ENCODE results near the gene TRIM17. TPM values are rescaled to one million over a fixed set of nuclear protein-coding genes. Genes with fewer than 3 reads are reported as not detected.
"Not testable (repeated sequence)": the region's sequence is repeated elsewhere in the genome, so short reads cannot be mapped to it uniquely, and the experiment has no call there.

TRIM17 gene
- total RNA-seq, 2 donors from 2014 or later, result 1.6 to 6.2 TPM

DNA sequence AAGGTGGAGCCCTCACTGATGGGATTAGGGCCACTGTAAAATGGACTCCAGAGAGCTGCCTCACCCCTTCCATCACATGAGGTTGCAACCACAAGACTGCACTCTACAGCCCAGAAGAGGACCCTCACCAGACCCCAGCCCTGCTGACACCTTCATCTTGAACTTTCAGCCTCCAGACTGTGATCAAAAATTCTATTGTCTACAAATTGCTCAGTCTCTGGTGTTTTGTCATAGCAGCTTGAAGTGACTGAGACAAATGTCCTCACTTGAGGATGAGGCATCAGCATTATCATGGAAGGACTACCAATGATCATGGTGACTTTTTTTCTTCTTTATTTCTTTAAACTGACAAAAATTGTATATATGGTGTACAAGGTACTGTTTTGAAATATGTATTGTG, 26.7 kb upstream of the TRIM17 start:
- Mint-ChIP-seq H3K27ac (no peak overlapping the region), H3K4me1 (ENCODE audit: low read depth) (peaks cover 15% of the 10 kb centered on the region), H3K27me3 (ENCODE audit: low read depth) (peaks cover 53% of the 10 kb centered on the region), H3K36me3 (ENCODE audit: insufficient read depth in 2 of 2) (peaks cover 0 to 2% of the 10 kb centered on the region in 2 donors), H3K4me3 (no peak overlapping the region), H3K9me3 (no peaks in the 10 kb centered on the region)
- ATAC-seq (replicated peaks in 1 of 2) (no peak), DNase-seq (no peak)

DNA sequence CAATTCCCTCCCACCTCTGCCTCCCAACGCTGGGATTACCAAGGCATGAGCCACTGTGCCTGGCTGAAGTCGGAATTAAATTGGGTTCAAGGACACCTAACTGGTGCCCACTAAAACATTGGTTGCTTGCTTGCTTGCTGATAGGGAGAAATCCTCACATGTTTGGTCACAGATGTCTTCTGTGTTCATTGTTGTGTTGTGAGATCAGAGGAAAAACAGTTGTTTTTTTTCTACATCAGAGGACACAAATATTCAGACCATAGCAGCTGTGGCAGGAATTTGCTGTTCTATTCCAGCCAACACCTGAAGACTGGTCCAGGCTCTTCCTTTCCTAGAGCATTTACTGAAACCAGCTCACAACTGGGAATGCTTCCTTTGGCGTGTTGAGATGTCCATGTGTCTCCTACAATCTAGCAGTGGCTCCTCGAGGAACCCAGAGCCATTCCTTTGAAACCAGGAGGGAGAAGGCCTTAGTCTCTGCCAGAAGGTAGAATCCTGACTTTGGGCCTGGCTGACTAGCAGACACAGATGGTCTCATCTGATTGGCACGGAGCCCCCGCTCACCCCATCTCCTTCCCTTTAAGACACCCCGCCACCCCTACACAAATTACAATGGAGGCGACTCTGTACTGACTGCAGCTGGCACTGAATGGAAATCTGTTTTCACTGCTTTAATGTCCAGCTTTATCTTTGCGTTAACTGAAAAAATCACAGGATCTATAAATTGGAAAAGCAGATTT, 24.3 kb upstream of the TRIM17 start:
- ATAC-seq (replicated peaks in 1 of 2) (no peak), DNase-seq (no peak)
- H3K36me3 Mint-ChIP-seq (ENCODE audit: insufficient read depth in 2 of 2), result peaks cover 0 to 2% of the 10 kb centered on the region in 2 donors
- no peaks in the 10 kb centered on the region for H3K9me3 Mint-ChIP-seq
- H3K27ac Mint-ChIP-seq, result no peak overlapping the region
- H3K4me1 Mint-ChIP-seq (ENCODE audit: low read depth), result peaks cover 11% of the 10 kb centered on the region
- peaks cover 47% of the 10 kb centered on the region for H3K27me3 Mint-ChIP-seq (ENCODE audit: low read depth)
- H3K4me3 Mint-ChIP-seq, result no peak overlapping the region

DNA sequence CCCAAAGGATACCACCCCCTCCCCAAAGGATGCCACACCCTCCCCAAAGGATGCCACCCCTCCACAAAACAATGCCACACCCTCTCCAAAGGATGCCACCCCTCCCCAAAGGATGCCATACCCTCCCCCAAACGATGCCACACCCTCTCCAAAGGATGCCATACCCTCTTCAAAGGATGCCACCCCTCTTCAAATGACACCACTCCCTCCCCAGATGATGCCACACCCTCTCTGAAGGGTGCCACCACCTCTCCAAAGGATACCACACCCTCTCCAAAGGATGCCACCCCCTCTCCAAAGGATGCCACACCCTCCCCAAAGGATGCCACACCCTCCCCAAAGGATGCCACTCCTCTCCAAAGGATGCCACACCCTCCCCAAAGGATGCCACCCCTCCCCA, 21.6 kb upstream of the TRIM17 start:
- DNase-seq, result no peak
- no peaks in the 10 kb centered on the region for H3K4me1 Mint-ChIP-seq (ENCODE audit: low read depth)
- H3K4me3 Mint-ChIP-seq, result no peak overlapping the region
- no peaks in the 10 kb centered on the region for H3K9me3 Mint-ChIP-seq
- ATAC-seq (replicated peaks in 1 of 2), result no peak
- no peak overlapping the region for H3K27ac Mint-ChIP-seq
- peaks cover 45% of the 10 kb centered on the region for H3K27me3 Mint-ChIP-seq (ENCODE audit: low read depth)
- H3K36me3 Mint-ChIP-seq (ENCODE audit: insufficient read depth in 2 of 2), result no peaks in the 10 kb centered on the region

DNA sequence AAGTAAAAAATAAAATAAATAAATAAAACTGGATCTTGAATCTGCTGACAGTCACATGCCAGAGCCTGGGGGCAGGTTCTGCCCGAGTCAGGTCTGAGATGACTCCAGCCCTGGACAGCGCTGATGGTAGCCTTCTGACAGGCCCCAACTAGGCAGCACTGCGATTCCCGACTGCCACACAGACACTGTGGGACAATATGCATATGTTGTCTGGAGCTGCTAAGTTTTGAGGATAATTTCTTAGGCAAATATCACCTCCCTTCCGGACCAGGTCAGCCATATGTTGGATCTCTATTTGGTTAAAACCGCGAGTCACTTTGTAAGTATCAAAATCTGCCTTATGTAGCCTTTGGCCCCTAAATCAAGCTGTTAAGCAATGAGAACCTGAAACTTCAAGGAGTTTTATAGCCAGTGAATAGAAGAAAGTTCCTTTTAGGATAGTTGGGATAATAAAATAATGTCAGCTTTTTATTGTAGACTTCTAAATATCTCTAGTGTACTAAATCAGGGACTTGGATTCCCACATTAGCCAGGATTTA, 20.8 kb upstream of the TRIM17 start:
- H3K36me3 Mint-ChIP-seq (ENCODE audit: insufficient read depth in 2 of 2), result no peaks in the 10 kb centered on the region
- no peak overlapping the region for H3K4me3 Mint-ChIP-seq
- no peaks in the 10 kb centered on the region for H3K4me1 Mint-ChIP-seq (ENCODE audit: low read depth)
- ATAC-seq (replicated peaks in 1 of 2), result no peak
- H3K9me3 Mint-ChIP-seq, result no peaks in the 10 kb centered on the region
- no peak for DNase-seq
- H3K27ac Mint-ChIP-seq, result no peak overlapping the region
- peaks cover 40% of the 10 kb centered on the region for H3K27me3 Mint-ChIP-seq (ENCODE audit: low read depth)

DNA sequence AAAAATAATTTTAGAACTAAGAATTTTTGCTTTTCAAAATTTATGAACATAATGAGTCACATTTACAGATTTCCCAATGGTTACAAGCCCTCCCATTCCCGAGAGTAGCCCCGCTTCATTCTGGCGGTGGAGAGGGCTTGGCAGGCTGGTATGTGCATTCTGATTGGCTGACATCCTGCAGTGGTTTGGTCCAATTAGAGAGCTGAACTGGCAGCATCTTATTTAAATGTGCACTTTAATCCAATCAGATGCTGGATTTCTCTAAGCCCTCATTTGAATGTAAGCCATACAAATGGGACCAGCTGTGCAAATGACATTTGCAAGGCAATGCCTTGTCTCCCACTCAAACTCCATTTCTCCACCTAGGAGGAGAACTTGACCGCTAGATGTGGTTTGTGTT, 18.0 kb upstream of the TRIM17 start:
- Mint-ChIP-seq H3K36me3 (ENCODE audit: insufficient read depth in 2 of 2) (no peaks in the 10 kb centered on the region), H3K4me3 (no peak overlapping the region), H3K4me1 (ENCODE audit: low read depth) (no peaks in the 10 kb centered on the region), H3K9me3 (no peaks in the 10 kb centered on the region), H3K27me3 (ENCODE audit: low read depth) (peaks cover 44% of the 10 kb centered on the region), H3K27ac (no peak overlapping the region)
- ATAC-seq (replicated peaks in 1 of 2), result no peak
- DNase-seq, result no peak

DNA sequence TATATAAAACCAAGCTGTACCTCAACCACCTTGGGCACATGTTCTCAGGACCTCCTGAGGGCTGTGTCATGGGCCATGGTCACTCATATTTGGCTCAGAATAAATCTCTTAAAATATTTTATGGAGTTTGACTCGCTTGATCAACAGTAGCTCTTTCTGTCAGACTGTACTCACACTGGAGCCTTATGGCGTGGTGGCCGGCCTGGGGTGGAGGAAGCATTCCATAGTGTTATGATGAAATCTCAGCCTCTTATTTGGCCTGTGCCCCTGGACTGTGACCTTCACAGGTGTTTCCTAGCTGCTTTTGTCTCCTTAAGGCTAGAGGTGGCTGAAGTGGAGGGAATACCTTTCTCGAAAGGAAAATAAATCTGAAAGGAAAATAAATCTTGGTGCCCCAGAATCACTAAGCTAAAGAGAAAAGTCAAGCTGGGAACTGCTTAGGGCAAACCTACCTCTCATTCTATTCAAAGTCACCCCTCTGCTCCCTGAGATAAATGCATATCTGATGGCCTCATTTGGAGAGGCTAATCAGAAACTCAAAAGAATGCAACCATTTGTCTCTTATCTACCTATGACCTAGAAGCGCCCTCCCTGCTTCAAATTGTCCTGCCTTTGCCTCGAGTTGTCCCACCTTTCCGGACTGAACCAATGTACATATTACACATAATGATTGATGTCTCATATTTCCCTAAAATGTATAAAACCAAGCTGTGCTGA, 16.8 kb upstream of the TRIM17 start:
- peaks cover 47% of the 10 kb centered on the region for H3K27me3 Mint-ChIP-seq (ENCODE audit: low read depth)
- H3K9me3 Mint-ChIP-seq; H3K36me3 Mint-ChIP-seq (ENCODE audit: insufficient read depth in 2 of 2); DNase-seq; H3K27ac Mint-ChIP-seq; H3K4me1 Mint-ChIP-seq (ENCODE audit: low read depth); H3K4me3 Mint-ChIP-seq; ATAC-seq (replicated peaks in 1 of 2): not testable (repeated sequence)

DNA sequence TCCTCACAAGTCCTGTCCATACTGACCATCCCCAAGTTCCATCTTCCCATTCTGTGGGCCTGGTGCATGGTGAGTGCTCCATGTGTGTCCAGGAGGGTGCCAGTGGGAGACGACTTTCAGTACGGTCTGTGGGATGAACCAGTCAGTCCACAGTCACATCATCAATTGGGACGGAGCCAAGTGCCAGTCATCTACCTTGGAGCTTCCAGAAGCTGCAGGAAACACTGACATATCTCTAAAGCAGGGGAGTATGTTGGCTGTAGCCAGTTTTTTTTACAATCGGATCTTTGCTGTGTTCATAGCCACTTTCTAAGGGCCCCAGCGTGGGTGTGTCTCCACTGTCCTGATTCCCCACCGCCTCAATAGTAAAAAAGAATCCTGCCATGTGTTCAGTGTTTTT, 13.6 kb upstream of the TRIM17 start:
- ATAC-seq (replicated peaks in 1 of 2) (no peak), DNase-seq (no peak)
- Mint-ChIP-seq H3K27ac (no peak overlapping the region), H3K9me3 (no peaks in the 10 kb centered on the region), H3K36me3 (ENCODE audit: insufficient read depth in 2 of 2) (no peaks in the 10 kb centered on the region), H3K4me1 (ENCODE audit: low read depth) (no peaks in the 10 kb centered on the region), H3K4me3 (no peak overlapping the region), H3K27me3 (ENCODE audit: low read depth) (peaks cover 47% of the 10 kb centered on the region)

DNA sequence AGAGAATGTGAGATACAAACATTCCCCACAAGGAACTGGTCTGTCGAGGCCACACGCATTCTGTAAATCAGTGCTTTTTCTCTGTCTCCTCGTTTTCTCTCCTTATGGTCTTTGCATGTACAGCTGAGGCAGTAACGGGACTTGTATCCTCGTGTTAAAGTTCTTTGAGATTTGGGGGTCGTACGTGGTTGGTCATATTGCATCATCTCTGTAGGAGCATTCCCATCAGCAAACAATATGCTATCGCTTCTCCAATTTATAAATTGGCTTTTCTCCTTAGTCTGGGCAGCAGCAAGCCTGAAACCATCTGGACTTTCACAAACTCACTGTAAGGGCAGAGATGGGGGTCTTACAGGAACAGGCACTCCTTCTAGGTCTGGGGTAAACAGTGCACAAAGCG, 13.0 kb upstream of the TRIM17 start:
- Mint-ChIP-seq H3K27ac (no peak overlapping the region), H3K27me3 (ENCODE audit: low read depth) (peaks cover 42% of the 10 kb centered on the region), H3K36me3 (ENCODE audit: insufficient read depth in 2 of 2) (no peaks in the 10 kb centered on the region), H3K4me1 (ENCODE audit: low read depth) (no peaks in the 10 kb centered on the region), H3K4me3 (no peak overlapping the region), H3K9me3 (no peaks in the 10 kb centered on the region)
- DNase-seq (no peak), ATAC-seq (replicated peaks in 1 of 2) (no peak)

DNA sequence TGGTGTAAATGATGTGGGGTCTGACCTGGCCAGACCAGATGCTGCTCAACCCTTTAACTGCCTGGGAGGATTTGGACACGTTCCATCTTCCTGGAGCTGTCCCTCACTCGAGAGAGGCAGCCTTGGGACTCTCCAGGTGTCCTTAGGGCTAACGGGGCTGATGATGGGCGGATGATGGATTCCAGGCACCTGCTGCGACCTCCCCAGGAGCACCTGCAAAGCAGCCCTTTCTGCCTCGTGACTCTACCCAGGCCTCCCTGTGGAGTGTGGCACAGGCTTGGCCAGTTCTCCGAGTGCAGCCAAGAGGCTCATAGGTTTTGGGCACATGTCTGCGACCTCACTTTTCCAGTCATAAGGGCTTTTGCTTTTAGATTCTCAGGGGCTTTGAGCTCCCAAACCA, 12.3 kb upstream of the TRIM17 start:
- Mint-ChIP-seq H3K4me3 (no peak overlapping the region), H3K27ac (no peak overlapping the region), H3K9me3 (no peaks in the 10 kb centered on the region), H3K27me3 (ENCODE audit: low read depth) (peaks cover 38% of the 10 kb centered on the region), H3K4me1 (ENCODE audit: low read depth) (no peaks in the 10 kb centered on the region), H3K36me3 (ENCODE audit: insufficient read depth in 2 of 2) (no peaks in the 10 kb centered on the region)
- ATAC-seq (replicated peaks in 1 of 2), result no peak
- no peak for DNase-seq

DNA sequence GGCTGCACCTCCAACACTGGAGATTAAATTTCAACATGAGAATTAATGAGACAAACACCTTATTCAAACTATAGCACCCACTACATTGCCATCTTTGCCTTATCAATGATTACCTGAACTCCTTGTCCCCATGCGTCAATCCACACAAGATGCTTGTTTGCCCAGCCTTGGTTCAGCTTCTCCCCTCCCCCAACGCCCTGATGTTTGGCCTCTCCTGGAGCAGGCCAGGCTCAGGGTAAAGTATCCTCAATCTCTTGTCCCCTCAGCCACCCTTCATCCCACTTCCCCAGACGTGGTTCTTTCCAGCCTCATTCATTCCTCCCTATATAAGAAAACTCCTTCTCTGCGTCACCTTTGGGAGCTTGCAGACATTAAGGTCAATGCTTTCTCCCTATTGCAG, 11.8 kb upstream of the TRIM17 start:
- H3K27ac Mint-ChIP-seq, result no peak overlapping the region
- H3K4me1 Mint-ChIP-seq (ENCODE audit: low read depth), result no peaks in the 10 kb centered on the region
- no peaks in the 10 kb centered on the region for H3K9me3 Mint-ChIP-seq
- DNase-seq (no peak), ATAC-seq (replicated peaks in 1 of 2) (no peak)
- no peaks in the 10 kb centered on the region for H3K36me3 Mint-ChIP-seq (ENCODE audit: insufficient read depth in 2 of 2)
- peaks cover 32% of the 10 kb centered on the region for H3K27me3 Mint-ChIP-seq (ENCODE audit: low read depth)
- no peak overlapping the region for H3K4me3 Mint-ChIP-seq

DNA sequence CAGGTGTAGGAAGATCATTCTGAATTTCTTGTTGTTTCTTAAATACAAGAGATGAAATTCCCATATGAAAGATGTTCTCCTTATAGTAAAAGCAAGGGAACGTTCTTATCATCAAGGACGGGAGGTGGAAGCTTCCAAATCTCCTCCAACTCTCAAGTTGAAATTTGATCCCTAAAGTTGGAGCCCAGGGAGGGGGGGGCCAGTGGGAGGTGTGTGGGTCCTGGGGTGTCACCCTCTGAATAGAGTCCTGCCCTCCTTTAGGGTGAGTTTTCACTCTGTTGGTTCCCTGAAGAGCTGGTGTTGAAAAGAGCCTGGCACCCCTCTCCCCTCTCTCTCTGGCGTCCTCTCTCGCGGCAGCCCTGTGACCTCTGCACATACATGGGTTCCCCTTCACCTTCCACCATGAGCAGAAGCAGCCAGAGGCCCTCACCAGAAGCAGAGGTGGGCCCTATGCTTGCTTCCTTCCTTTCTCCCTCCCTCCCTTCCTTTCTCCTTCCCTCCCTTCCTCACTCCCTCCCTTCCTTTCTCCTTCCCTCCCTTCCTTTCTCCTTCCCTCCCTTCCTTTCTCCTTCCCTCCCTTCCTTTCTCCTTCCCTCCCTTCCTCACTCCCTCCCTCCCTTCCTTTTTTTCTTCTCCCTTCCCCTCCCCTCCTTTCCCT, 10.0 kb upstream of the TRIM17 start:
- DNase-seq (no peak), ATAC-seq (replicated peaks in 1 of 2) (no peak)
- H3K27ac Mint-ChIP-seq, result no peak overlapping the region
- no peaks in the 10 kb centered on the region for H3K9me3 Mint-ChIP-seq
- peaks cover 32% of the 10 kb centered on the region for H3K27me3 Mint-ChIP-seq (ENCODE audit: low read depth)
- no peaks in the 10 kb centered on the region for H3K36me3 Mint-ChIP-seq (ENCODE audit: insufficient read depth in 2 of 2)
- no peaks in the 10 kb centered on the region for H3K4me1 Mint-ChIP-seq (ENCODE audit: low read depth)
- H3K4me3 Mint-ChIP-seq, result no peak overlapping the region

DNA sequence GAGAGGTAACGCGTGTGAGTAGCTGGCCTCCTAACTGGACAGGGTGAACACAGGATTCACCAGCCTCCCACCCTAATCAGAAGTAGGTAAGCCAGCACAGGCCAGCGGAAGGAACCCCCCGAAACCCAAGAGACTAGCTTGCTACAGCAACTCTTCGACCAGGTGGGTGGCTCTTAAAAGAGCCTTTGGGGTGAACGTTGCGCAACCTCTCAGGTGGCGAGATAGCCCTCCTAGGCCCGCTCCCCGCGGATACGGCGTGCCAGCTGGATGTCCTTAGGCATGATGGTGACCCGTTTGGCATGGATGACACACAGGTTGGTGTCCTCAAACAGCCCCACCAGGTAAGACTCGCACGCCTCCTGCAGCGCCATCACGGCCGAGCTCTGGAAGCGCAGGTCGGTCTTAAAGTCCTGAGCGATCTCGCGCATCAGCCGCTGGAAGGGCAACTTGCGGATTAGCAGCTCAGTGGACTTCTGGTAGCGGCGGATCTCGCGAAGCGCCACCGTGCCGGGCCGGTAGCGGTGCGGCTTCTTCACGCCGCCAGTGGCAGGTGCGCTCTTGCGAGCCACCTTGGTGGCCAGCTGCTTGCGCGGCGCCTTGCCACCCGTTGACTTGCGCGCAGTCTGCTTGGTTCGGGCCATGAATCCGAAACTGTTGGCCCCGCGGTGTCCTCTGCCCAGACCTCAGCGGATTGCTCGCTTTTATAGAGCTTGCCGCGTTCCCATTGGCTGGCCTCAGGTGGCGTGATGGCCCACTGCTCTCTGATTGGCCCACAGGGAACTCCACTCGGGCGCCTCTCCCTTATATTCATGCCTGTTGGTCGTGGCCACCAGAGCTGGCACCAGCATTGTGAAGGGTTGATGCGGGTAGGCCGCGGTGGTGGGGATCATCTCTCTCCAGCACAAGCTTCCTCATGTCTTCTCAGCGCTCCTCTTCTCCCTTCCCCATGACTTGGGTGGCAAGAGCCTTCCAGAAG, 8.3 kb upstream of the TRIM17 start:
- no peak for ATAC-seq (replicated peaks in 1 of 2)
- DNase-seq, result no peak
- Mint-ChIP-seq H3K9me3 (no peaks in the 10 kb centered on the region), H3K4me3 (no peak overlapping the region), H3K36me3 (ENCODE audit: insufficient read depth in 2 of 2) (no peaks in the 10 kb centered on the region), H3K27me3 (ENCODE audit: low read depth) (peaks cover 23% of the 10 kb centered on the region), H3K27ac (no peak overlapping the region), H3K4me1 (ENCODE audit: low read depth) (no peaks in the 10 kb centered on the region)

All from activated T-cell treated with anti-CD3 and anti-CD28 coated beads, Interleukin-2, amount 50 U/mL, for 72 hours (primary cell).